ENCODE measurements around the gene LIMK2.

DNA sequence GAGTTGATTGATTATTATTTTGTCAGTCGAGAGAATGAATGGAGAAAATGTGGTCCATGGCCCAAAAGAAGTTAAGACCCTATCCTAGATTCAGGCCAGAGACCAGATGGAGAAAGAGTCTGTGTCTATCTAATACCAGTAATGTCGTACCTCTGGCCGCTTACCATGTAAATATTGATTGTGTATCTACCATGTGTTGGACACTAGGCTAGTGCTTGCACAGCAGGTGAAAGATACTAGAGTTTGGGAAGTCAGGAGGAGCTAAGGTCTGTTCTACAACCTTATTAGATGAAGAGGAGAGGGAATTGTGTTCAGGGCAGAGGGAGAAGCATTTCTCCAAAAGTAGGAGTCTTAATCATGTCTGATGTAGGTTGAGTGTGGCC lies 48.4 kb downstream of the LIMK2 start:
- TF ChIP-seq EZH2 (IDR thresholded peaks at IDR 0.05; ENCODE audit: low read depth) (no peak), CTCF (conservative IDR thresholded peaks at IDR 0.05) (no peak)
